HG02763 (cell line): ENCODE data around the gene SERPINB2.

Experiments used
- ATAC-seq: cut with Tn5 transposase; IDR thresholded peaks from one replicate; pipeline ENCODE4 v1.9.1; 2021; ENCODE audit warnings: mild to moderate bottlenecking, moderate library complexity; ENCODE audit not compliant: unreplicated experiment

Gene SERPINB2, protein sequence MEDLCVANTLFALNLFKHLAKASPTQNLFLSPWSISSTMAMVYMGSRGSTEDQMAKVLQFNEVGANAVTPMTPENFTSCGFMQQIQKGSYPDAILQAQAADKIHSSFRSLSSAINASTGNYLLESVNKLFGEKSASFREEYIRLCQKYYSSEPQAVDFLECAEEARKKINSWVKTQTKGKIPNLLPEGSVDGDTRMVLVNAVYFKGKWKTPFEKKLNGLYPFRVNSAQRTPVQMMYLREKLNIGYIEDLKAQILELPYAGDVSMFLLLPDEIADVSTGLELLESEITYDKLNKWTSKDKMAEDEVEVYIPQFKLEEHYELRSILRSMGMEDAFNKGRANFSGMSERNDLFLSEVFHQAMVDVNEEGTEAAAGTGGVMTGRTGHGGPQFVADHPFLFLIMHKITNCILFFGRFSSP

DNA sequence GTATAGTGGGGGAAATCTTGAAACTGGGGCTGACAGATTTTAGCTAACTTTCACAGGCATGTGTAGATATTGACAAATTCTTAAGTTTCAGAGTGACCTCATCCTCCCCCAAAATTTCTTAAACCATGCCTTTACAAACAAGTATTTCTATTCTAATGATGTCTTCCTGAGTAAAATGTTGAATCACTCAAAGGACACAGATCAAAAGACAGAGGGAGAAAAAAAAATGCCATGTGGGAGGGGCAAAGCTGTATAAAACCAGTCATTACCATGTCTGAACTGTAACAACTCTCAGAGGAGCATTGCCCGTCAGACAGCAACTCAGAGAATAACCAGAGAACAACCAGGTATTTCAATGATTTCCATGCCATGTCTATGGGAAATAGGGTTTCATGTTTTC is at the start of gene SERPINB2:
TSS of gene SERPINB2 (plus strand) at position 282 of the 400 bp plus-strand sequence. CDS start 3,740 bp downstream, outside the sequence.
- ATAC-seq, result no peak

DNA sequence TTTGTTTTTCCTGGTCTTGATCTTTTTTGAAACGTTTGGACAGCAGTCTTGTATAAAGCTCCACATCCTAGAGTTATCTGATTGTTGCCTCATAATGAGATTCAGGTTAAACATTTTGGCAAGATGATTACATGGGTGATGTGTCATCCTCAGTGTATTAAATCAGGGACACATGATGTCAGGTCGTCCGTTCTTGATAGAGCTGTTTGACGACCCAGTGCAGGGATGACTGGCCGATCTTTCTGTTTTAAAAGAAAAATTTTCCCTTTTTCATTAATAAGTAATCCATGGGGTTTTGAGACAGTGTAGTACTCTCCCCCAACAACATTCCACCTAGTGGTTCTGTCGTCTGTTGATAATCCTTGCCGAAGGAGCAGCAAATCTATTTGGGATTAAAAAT is 44.5 kb upstream of the SERPINB2 start:
- ATAC-seq, result no peak

DNA sequence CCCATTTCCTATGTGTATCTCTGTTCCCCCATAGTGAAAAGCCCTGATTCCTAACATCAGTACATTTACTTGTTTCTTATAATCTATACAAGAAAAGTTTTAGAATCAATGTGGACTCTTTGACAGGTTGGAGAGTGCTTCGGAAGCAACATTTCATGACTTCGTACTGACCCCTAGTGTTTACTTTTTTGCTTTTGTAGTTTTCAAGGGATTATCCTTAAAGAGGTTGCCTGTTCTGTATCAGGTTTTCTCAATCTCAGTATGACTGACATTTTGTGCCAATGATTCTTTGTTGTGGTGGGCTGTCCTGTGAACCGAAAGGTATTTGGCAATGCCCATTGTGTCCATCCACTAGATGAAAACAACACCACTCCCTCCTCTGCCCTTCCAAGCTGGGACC is 43.3 kb upstream of the SERPINB2 start:
- peak; percentile 52 for ATAC-seq

DNA sequence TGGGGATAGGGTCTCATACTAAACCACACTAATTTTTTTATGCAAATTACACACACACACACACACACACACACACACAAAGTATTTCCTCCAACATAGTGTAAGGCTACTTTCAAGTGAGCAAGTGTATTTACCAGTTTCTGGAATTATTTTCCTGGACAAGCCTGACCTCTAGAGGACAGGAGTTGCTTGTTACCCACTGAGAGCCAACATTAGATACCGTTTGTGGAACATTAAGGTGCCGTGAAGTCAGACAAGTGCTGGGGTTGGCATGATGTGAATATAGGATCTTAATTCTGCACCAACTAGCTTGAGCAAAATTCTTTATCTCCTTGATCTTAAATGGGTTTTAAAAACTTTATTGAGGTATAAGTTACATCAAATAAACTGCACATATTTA is 39.3 kb upstream of the SERPINB2 start:
- no peak for ATAC-seq

DNA sequence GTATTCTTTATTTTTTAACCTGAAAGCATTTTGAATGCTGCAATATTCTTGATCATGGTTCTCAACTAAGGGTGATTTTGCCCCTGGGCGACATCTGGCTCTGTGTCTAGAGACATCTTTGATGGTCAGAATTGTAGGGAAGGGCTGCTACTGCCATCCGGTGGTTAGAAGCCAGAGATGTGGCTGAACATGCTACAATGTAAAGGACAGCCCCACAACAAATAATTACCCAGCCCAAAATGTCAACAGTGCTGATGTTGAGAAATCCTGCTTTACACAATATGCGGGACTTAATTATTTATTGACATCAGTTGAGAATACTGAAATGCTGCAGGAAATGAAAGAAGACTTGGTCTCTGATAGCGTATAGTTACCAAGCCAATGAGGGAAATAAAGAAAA is 37.5 kb upstream of the SERPINB2 start:
- no peak for ATAC-seq

DNA sequence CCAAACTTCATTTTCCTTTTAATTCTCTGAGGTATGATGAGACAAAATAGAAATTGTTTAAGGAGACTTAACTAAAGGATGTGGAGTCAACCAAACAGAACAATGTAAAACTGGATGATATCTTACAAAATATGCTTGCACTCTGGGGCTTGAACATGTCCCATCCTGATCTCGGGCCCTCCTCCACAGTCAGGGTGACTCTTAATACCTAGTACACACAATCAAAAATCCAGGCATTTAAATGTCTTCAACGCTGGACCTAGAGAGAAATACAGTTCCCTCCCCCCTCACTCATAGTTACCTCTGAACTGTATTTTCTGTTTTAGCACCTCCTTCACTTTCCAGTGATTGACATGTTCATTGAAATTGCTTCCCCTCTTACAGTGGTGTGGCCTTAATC is 36.9 kb upstream of the SERPINB2 start:
- ATAC-seq, result no peak

DNA sequence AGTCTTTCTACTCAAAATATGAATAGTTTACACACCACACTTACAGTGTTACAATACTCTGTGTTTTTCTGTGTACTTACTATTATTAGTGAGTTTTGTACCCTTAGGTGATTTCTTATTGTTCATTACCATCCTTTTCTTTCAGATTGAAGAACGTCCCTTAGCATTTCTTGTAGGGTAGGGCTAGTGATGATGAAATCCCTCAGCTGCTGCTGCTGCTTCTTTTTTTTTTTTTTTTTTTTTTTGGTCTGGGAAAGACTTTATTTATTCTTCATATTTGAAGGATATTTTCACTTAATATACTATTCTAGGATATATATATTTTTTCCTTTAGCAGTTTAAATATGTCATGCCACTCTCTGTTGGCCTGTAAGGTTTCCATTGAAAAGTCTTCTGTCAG is 29.0 kb upstream of the SERPINB2 start:
- no peak for ATAC-seq

DNA sequence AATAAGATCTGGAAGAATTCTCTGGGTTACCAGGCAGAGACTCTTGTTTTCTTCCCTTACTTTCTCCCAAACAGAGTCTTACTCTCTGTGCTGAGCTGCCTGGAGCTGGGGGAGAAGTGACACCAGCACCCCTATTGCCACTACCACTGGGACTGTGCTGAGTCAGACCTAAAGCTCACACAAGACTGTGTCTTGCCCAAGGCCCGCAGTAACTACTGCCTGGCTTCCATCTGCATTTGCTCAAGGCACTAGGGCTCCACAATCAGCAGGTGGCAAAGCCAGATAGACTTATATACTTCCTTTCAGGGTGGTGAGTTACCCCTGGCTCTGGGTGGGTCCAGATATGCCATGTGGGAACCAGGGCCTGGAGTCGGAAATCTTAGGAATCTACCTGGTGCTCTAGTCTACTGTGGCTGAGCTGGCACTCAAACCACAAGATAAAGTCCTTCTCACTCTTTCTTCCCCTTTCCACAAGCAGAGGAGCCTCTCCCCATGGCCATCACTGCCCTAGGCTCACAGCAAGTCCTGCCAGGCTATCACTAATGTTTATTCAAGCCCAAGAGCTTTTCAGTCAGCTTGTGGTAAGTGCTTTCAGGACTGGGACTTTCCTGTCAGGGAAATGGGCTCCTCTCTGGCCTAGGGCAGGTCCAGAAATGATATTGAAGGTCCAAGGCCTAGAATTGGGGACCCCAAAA is 27.6 kb upstream of the SERPINB2 start:
- no peak for ATAC-seq

DNA sequence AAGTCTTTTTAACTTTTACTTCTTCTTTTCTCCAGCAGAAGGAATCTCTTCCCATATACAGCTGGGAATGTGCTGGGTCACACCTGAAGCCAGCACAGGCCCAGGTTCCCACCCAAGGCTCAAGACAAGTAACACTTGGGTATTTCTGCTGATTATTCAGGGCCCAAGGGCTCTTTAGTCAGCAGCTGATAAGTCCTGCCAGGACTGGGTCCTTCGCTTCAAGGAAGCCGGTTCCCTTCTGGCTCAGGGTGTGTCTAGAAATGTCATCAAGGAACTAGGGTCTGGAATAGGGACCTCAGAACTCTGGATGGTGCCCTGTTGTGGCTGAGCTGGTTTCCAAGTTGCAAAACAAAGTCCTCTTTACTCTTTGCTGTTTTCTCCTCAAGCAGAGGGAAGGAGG is 27.0 kb upstream of the SERPINB2 start:
- ATAC-seq, result no peak

DNA sequence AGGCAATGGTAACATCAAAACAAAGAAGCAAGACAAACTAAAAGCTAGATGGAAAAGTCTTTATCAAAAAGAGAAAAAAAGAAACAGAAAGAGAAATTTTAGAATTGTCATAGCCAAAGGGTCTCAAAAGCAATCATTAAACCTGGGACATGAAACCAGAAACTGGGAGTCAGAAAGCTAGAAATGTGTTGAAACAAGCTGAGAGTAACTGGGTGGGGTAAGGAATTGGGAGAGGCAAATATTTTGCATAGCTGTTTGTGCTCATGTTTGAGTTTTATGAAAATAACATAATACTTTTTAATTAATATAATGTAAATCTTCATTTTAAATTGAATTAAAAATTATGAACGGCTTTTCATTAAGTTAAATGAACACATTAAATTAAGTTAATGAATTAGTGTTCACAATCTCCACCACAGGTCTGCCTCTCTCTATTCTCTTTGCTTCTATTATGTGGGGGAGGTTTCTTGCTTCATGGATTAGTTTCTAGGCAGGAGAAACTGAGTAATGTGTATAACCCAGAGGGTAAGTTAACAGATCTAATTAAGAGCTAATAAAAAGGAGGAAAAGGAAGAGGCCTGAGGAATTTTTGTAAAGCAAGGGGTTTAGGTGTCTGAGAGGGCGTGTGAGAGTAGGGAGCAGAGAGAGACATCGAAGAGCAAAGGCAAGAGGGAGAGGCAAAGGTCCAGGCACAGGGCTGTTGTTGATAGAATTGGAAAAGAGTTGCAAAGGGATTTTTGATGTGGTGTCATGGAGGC is 20.0 kb upstream of the SERPINB2 start:
- no peak for ATAC-seq

DNA sequence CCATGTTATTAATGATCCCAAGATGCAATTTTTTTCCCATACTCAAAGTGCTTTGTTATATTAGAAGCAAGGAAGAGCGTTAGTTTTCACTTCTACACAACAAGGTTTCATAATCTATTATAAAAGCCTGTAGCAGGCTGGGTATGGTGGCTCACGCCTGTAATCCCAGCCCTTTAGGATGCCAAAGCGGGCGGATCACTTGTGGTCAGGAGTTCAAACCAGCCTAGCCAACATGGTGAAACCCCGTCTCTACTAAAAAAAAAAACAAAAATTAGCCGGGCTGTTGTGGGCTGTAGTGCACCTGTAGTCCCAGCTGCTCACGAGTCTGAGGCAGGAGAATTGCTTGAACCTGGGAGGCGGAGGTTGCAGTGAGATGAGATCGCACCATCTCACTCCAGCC is 19.0 kb upstream of the SERPINB2 start:
- no peak for ATAC-seq

DNA sequence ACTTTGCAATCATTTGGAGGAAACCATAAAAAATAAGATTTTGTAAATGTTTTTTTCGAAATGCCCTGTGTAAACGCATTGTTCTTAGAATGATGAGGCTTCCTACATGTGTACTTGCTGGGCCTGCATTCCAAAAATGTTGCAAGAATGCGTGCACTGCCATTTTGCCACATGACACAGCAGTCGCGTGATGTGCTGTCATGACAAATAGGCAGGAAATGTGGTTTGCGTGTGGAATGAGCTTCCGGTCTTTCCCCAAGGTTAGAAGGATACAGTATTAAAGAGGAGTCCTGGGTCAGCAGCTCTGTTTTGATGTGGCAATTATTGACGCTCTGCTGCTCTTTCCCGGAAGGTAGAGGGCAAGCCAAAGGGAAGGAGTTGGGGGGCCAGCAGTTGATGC is 18.1 kb upstream of the SERPINB2 start:
- no peak for ATAC-seq

DNA sequence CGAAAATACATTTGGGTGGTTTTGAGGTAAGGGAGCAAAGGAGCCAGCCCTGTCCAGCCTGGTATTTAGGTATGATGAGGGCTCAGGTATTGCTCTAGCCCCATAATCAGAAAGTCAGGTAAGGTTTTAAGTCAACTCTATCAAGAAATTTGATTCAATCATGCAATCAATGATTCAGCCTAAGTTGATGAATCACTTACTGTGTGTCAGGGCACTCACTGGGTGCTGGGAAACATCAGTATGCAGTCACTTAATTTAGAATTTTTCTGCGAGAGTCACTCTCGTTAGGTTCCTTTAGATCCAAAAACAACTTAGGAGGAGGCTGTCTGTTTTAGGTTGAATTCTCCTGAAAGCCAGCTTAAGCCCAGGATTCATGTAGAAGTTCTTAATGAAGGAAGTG is 17.7 kb upstream of the SERPINB2 start:
- ATAC-seq, result no peak

DNA sequence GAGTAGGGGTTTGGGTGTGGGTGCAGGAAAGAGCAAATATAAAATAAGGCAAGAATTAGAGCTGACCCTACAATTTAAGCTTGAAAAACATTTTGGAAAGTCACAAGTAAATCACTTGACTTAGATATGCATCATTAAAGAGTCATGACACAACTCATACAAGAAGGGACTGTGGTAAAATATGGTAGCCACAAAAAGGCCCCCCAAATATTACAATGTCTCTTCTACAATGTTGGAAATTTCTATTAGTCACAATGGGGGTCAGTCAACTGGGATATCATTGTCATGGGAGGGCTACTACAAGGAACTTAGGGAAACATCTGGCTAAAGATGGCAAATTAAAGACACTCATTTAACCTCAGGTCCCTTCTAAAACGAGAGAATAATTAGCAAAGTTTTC is 15.7 kb upstream of the SERPINB2 start:
- ATAC-seq, result no peak

DNA sequence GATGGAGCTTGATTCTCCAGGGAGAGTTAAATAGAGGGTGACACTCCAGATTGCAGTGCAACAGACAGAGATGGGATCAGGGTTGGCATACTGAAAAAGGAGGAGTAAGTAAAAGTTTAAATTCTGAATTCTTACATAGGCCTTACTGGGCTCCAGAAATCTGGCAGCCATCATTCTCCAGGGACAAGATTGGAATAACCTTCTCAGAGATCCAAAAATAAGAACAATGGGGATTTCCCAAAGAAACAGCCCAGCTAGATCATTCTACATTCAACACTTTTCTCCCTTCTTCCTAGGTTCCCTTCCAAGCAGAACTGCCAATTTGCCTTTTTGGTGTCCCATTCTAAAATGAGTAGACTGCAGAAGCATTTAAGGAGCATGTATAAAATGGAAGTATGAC is 14.9 kb upstream of the SERPINB2 start:
- ATAC-seq, result no peak

DNA sequence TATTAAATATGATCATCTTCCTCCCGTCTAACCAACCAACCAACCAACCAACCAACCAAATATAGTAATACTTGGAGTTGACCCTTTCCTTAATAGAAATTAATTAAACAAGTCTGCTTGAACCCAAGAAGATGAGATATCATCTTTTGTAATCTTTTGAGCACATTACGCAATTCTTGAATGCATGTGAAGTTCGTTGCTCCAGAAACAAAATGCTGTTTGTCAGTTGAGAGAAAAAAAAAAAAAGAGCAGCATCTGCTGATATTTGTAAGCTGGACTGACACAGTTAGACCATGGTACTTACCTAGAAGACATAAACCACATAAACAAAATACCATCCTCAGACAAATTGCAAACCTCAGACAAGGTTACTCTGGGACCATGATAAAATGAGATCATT is 9.2 kb upstream of the SERPINB2 start:
- ATAC-seq, result no peak

DNA sequence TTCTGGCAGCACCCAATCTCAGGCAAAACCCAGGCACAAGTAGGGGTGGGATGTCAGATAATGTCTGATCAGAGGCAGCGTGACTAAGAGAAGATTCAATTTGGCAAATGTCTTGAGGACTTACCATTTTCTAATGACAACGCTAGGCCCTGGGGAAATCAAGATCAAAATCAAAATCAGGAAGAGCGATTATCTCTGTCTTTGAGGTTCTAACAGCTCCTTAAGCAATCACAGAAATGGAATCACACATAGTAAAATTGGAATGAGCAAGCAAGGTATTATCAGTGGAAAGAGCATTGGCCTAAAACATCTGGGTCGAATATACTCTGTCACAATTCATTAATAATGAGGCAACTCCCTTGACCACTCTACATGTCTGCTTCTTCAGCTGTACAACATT is 8.6 kb upstream of the SERPINB2 start:
- no peak for ATAC-seq

DNA sequence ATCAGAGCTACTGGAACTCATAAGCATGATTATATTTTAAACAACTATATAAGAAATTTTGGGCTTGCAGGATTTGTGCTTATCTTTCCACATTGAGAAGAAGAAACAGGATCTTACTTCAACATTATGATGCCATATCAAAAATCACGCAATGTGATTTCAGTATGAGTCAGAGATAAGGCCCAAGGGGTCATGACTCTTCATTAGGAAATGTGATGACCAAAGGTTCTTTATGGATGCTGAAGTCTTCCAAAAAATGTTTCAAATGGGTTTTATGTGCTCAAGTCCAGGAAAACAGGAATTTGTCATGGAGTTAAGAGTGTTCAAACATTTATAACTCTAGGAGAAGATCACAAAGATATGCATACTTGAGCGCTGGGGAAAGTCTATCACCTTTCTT is 7.8 kb upstream of the SERPINB2 start:
- ATAC-seq, result no peak

DNA sequence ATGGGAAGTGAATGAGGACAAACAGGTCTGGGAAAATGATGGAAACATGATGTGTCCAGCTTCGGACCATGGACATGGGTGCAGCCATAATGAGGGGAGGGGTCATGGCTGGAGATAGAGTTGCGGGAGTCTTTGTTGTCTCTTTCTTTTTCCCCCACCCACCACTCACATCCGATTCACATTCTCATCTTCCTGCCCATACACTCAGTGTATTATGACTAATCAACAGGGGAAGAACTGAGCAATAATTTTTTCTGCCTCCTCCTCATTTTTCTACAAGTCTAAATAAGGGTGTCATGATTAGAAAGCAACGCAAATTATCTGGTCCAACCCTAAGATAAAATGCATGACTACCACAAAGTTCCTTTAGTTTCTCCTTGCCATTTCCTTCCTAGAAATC is 5.7 kb upstream of the SERPINB2 start:
- no peak for ATAC-seq

DNA sequence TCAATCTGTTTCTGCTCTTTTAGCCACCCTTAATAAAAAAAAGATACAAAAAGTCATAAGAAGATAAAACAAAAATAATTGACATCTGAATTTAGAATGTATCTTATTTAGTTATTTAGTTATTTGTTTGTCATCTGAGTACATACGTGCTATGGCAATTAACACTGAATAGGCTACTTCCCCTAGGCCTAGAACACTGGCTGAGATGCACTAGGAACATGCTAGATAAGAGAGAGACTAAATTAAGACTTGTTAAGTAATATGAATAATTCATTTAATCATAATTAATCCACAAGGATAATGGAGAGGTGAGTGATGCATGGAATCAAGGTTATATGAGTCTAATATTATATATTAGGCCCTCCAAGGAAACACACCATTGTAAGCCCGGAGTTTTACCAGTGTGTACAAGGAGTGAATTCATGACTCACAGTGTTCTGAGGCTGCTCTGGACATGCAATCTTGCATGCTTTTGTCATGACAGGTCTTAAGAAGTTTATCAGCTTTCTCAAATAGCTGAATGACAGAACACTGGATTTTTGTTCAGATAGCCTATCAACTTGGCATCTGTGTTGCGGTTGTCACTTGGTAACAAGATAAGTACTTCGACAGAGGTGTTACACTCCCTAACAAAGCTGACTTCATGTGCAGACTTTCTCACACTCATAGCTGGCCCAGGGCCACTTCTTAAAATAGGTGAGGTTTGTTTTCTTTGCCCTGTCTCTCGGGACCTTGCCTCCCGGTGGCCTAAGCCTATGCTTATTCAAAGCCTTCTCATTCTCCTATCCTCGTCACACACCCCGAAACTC is 5.0 kb upstream of the SERPINB2 start:
- no peak for ATAC-seq

DNA sequence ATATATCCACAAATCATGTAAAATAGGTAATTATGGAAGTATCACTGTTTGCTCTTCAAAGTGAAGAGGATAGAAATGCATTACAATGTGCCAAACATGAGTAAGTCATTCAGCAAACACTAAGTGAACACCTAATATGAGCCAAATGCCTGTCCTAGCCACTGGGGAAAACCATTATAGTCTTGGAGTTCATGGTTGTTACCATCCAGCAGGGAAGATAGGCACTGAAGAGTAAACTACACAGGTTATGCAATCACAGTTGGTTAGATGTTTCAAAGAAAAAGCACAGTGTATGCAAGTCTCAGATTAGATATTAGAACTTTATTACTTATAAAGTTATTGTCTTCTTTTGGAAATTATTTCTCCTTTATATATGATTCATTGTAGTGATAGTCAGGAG is 3.9 kb upstream of the SERPINB2 start:
- no peak for ATAC-seq
